IMR-90 (cell line): Measurements from ENCODE around the gene CYB5D1. TPM values are rescaled to one million over a fixed set of nuclear protein-coding genes. Genes with fewer than 3 reads are reported as not detected.

Experiments used
- ATAC-seq: fragments of 200-7000 bp; cut with Tn5 transposase; 2 replicates; pipeline ENCODE4 v1.9.1; 2020; ENCODE audit warnings: low read depth, mild to moderate bottlenecking, moderate library complexity
- BruUV-seq: library from RNA; stranded (reverse); fragments of 400-500 nt; replicated peaks from 2 replicates; lab custom pipeline; 2021; lab: Mats Ljungman, UMichigan
- CTCF ChIA-PET: fragments of 300-600 bp; formaldehyde crosslinking; extraction: SDS; loops from one replicate; lab custom pipeline; 2021; ENCODE audit warnings: antibody characterized with exemption; lab: Yijun Ruan, JAX
- POLR2A ChIA-PET: fragments of 300-600 bp; sonication (Branson Sonifier 250); formaldehyde crosslinking; loops from one replicate; lab custom pipeline; 2022; ENCODE audit warnings: antibody characterized with exemption; ENCODE audit not compliant: unreplicated experiment; lab: Charles Lee
- DNase-seq: peaks from one replicate; pipeline ENCODE4 v3.0.0; 2013
- H2AFZ ChIP-seq: replicated peaks from 2 replicates; pipeline ENCODE3; 2013; ENCODE audit warnings: low read length, mild to moderate bottlenecking; ENCODE audit not compliant: poor library complexity
- H2AK5ac ChIP-seq: 2 replicates; pipeline ENCODE4 v1.6.1; 2013; ENCODE audit warnings: low read depth, low read length, inconsistent platforms
- H2AK9ac ChIP-seq: replicated peaks from 2 replicates; pipeline ENCODE3; 2013; ENCODE audit warnings: mild to moderate bottlenecking, low read depth, low read length, moderate library complexity; ENCODE audit not compliant: poor library complexity
- H2BK120ac ChIP-seq: 2 replicates; pipeline ENCODE4 v1.6.1; 2013; ENCODE audit warnings: low read depth, low read length, inconsistent platforms
- H2BK15ac ChIP-seq: 3 replicates; pipeline ENCODE4 v1.6.1; 2013; ENCODE audit warnings: low read depth, low read length, inconsistent platforms
- H2BK20ac ChIP-seq: 2 replicates; pipeline ENCODE4 v1.6.1; 2013; ENCODE audit warnings: low read depth, mild to moderate bottlenecking, inconsistent platforms, low read length, moderate library complexity
- H2BK5ac ChIP-seq: 2 replicates; pipeline ENCODE4 v1.6.1; 2013; ENCODE audit warnings: mild to moderate bottlenecking, low read depth, low read length, inconsistent platforms; ENCODE audit not compliant: poor library complexity, severe bottlenecking
- H3K14ac ChIP-seq: replicated peaks from 2 replicates; pipeline ENCODE4 v1.6.1; 2013; ENCODE audit warnings: low read depth, low read length, inconsistent platforms
- H3K18ac ChIP-seq: 2 replicates; pipeline ENCODE4 v1.6.1; 2013; ENCODE audit warnings: low read depth, low read length, control low read depth
- H3K23ac ChIP-seq: 2 replicates; pipeline ENCODE4 v1.6.1; 2013; ENCODE audit warnings: low read depth, low read length, inconsistent platforms
- H3K27ac ChIP-seq: 2 replicates; pipeline ENCODE4 v1.5.1; 2013; ENCODE audit warnings: mild to moderate bottlenecking, control low read depth, low read length; ENCODE audit not compliant: insufficient read depth
- H3K27me3 ChIP-seq: 2 replicates; pipeline ENCODE4 v1.6.1; 2013; ENCODE audit warnings: low read length; ENCODE audit not compliant: control insufficient read depth, insufficient read depth
- H3K36me3 ChIP-seq: 2 replicates; pipeline ENCODE4 v1.6.1; 2013; ENCODE audit warnings: low read length, mixed read lengths; ENCODE audit not compliant: control insufficient read depth, insufficient read depth
- H3K4ac ChIP-seq: 2 replicates; pipeline ENCODE4 v1.6.1; 2013; ENCODE audit warnings: low read depth, low read length, inconsistent platforms
- H3K4me1 ChIP-seq: 2 replicates; pipeline ENCODE4 v1.6.1; 2013; ENCODE audit warnings: low read length, mixed read lengths; ENCODE audit not compliant: control insufficient read depth, insufficient read depth
- H3K4me2 ChIP-seq: 2 replicates; pipeline ENCODE4 v1.6.1; 2013; ENCODE audit warnings: low read depth, mild to moderate bottlenecking, control low read depth, low read length, moderate library complexity
- H3K4me3 ChIP-seq: 2 replicates; pipeline ENCODE4 v1.5.1; 2013; ENCODE audit warnings: low read depth, mild to moderate bottlenecking, control low read depth, low read length, moderate library complexity; ENCODE audit not compliant: insufficient read depth
- H3K56ac ChIP-seq: 2 replicates; pipeline ENCODE4 v1.6.1; 2013; ENCODE audit warnings: low read length, inconsistent platforms; ENCODE audit not compliant: insufficient read depth; ENCODE audit errors: extremely low read depth
- H3K79me1 ChIP-seq, 2 experiments: 2 replicates each; pipeline ENCODE4 v1.6.1; 2013; ENCODE audit warnings: low read length in 2 of 2, inconsistent platforms in 1 of 2, low read depth in 1 of 2
- H3K9ac ChIP-seq: 2 replicates; pipeline ENCODE4 v1.6.1; 2013; ENCODE audit warnings: low read depth, low read length, control low read depth
- H3K9me1 ChIP-seq: 2 replicates; pipeline ENCODE4 v1.6.1; 2013; ENCODE audit warnings: low read length, inconsistent platforms; ENCODE audit not compliant: insufficient read depth
- H3K9me3 ChIP-seq: 2 replicates; pipeline ENCODE4 v1.6.1; 2013; ENCODE audit warnings: low read length; ENCODE audit not compliant: control insufficient read depth, insufficient read depth
- H4K20me1 ChIP-seq: 2 replicates; pipeline ENCODE4 v1.6.1; 2013; ENCODE audit warnings: low read length, inconsistent platforms; ENCODE audit not compliant: insufficient read depth
- H4K5ac ChIP-seq: 2 replicates; pipeline ENCODE4 v1.6.1; 2013; ENCODE audit warnings: mild to moderate bottlenecking, low read depth, low read length, control low read depth
- H4K8ac ChIP-seq, 2 experiments: 2 replicates each; pipeline ENCODE4 v1.6.1; 2013; ENCODE audit warnings: low read depth in 2 of 2, low read length in 2 of 2, control low read depth in 1 of 2, inconsistent platforms in 1 of 2
- H4K91ac ChIP-seq: 2 replicates; pipeline ENCODE4 v1.6.1; 2013; ENCODE audit warnings: low read depth, low read length, inconsistent platforms; ENCODE audit not compliant: insufficient read depth
- BHLHE40 ChIP-seq: fragments of 150-350 bp; IDR thresholded peaks from 2 replicates; pipeline ENCODE4 v1.6.1; 2016; ENCODE audit warnings: mild to moderate bottlenecking, low read depth, low read length
- CEBPB ChIP-seq: IDR thresholded peaks from 2 replicates; pipeline ENCODE4 v1.6.1; 2012; ENCODE audit warnings: low read depth, low read length, improper control_type of control experiment
- CHD1 ChIP-seq: IDR thresholded peaks from 2 replicates; pipeline ENCODE4 v1.6.1; 2012; ENCODE audit warnings: low read depth, low read length, improper control_type of control experiment
- FOS ChIP-seq: fragments of 150-350 bp; IDR thresholded peaks from 2 replicates; pipeline ENCODE4 v1.6.1; 2016; ENCODE audit warnings: low read depth, low read length
- MAFK ChIP-seq: IDR thresholded peaks from 2 replicates; pipeline ENCODE4 v1.6.1; 2012; ENCODE audit warnings: low read depth, low read length, improper control_type of control experiment
- MAZ ChIP-seq: IDR thresholded peaks from 2 replicates; pipeline ENCODE4 v1.6.1; 2012; ENCODE audit warnings: low read depth, mild to moderate bottlenecking, low read length, improper control_type of control experiment, moderate library complexity, borderline replicate concordance
- MXI1 ChIP-seq: IDR thresholded peaks from 2 replicates; pipeline ENCODE4 v1.6.1; 2012; ENCODE audit warnings: low read depth, mild to moderate bottlenecking, low read length, moderate library complexity, borderline replicate concordance
- NFE2L2 ChIP-seq: fragments of 150-350 bp; IDR thresholded peaks from 2 replicates; pipeline ENCODE4 v1.6.1; 2016; ENCODE audit warnings: low read depth, mild to moderate bottlenecking, low read length
- POLR2A ChIP-seq: IDR thresholded peaks from 2 replicates; pipeline ENCODE4 v1.6.1; 2012; ENCODE audit warnings: mild to moderate bottlenecking, low read depth, low read length
- RFX5 ChIP-seq: IDR thresholded peaks from 2 replicates; pipeline ENCODE4 v1.8.0; 2012; ENCODE audit warnings: low read depth, mild to moderate bottlenecking, low read length, moderate library complexity
- SMC3 ChIP-seq: fragments of 150-350 bp; IDR thresholded peaks from 2 replicates; pipeline ENCODE4 v1.6.1; 2016; ENCODE audit warnings: low read depth, mild to moderate bottlenecking, antibody characterized with exemption, low read length, moderate library complexity
- USF2 ChIP-seq: fragments of 150-350 bp; IDR thresholded peaks from 2 replicates; pipeline ENCODE4 v1.6.1; 2017; ENCODE audit warnings: mild to moderate bottlenecking, antibody characterized with exemption, low read length, low read depth
- WGBS, 2 experiments: methylation state at CpG; one replicate each; pipeline versions ENCODE4 v1.1.5 to v1.1.7; 2013; ENCODE audit warnings: missing lambda C conversion rate in 2 of 2; ENCODE audit not compliant: insufficient read length in 1 of 2; ENCODE audit errors: extremely low coverage in 2 of 2; 5-methylcytosine and 5-hydroxymethylcytosine counted together
- dilution Hi-C: fragments of 300-500 bp; cut with HindIII; formaldehyde crosslinking; loops from one replicate; pipeline ENCODE4 v1.14.3; 2018; ENCODE audit warnings: low sequenced_read_pairs; ENCODE audit not compliant: unreplicated experiment
- in situ Hi-C: fragments of 300-500 bp; cut with MboI; formaldehyde crosslinking; loops from 3 replicates; pipeline ENCODE4 v1.14.3; 2019; ENCODE audit warnings: low sequenced_read_pairs, inconsistent platforms, mixed read lengths
- intact Hi-C: fragments of 100-400 bp; cut with micrococcal nuclease; formaldehyde crosslinking; loops from 2 replicates; pipeline ENCODE4 v1.10.0; 2022
- polyA plus RNA-seq, 3 experiments: library from polyadenylated mRNA; depleted of rRNA; stranded (reverse); fragments of >200 nt; gene quantifications; 2 replicates each; pipeline ENCODE4 v1.2.3, GENCODE V29; 2012; ENCODE audit warnings: low replicate concordance in 1 of 3
- total RNA-seq: library from RNA; depleted of rRNA; stranded (reverse); fragments of >200 nt; gene quantifications from 2 replicates; pipeline ENCODE4 v1.2.3, GENCODE V29; 2012

The CYB5D1 gene
- total and polyA plus RNA-seq, 2 of the 4 experiments (the other 2 are of a cell fraction) = 8.8 to 10.8 TPM

- no peak overlapping the region for H3K9ac ChIP-seq
- peaks cover 3% of the 10 kb centered on the region for H3K4me1 ChIP-seq
- no TSS peak for BruUV-seq
- no peak overlapping the region for H2AK9ac ChIP-seq
- H2AK5ac ChIP-seq = 0 out of 2 replicates have a peak overlapping the region, but pooled peaks have one; percentile 20
- peaks cover 6% of the 10 kb centered on the region for H3K27me3 ChIP-seq
- in situ Hi-C loops (no loop called here), intact Hi-C loops (no loop called here), dilution Hi-C loops (no loop called here)
- peaks cover 0 to 5% of the 10 kb centered on the region in 2 experiments; a peak in 1 of 4 replicates for H3K79me1 ChIP-seq
- H4K91ac ChIP-seq = no peak overlapping the region
- H4K8ac ChIP-seq = no peak overlapping the region
- POLR2A ChIA-PET = no interaction called here
- H3K4me2 ChIP-seq = no peak overlapping the region
- H2BK15ac ChIP-seq = no peak overlapping the region
- H4K5ac ChIP-seq = no peak overlapping the region
- H3K14ac ChIP-seq = no peak overlapping the region
- TF ChIP-seq MAZ (no peak), RFX5 (no peak), SMC3 (no peak), CEBPB (no peak), MXI1 (no peak), MAFK (no peak), POLR2A (no peak), CHD1 (no peak), FOS (no peak), NFE2L2 (no peak), BHLHE40 (no peak), USF2 (no peak)
- 73% methylated on average over 5 of the region's 8 CpGs; no CpG with 5 or more reads in 1 of the 2 experiments for WGBS, 2 experiments
- H3K9me1 ChIP-seq = no peaks in the 10 kb centered on the region
- H2BK120ac ChIP-seq = no peak overlapping the region
- no peaks in the 10 kb centered on the region for H3K9me3 ChIP-seq
- DNase-seq (no peak), ATAC-seq (no peak)
- no peak overlapping the region for H3K56ac ChIP-seq
- CTCF ChIA-PET = no interaction called here
- peak overlapping the region; percentile 32 for H2AFZ ChIP-seq
- no peak overlapping the region for H2BK20ac ChIP-seq
- no peak overlapping the region for H3K4ac ChIP-seq
- no peak overlapping the region for H3K27ac ChIP-seq
- no peak overlapping the region for H3K18ac ChIP-seq
- H2BK5ac ChIP-seq = no peak overlapping the region
- H3K4me3 ChIP-seq = no peak overlapping the region
- H3K36me3 ChIP-seq = no peaks in the 10 kb centered on the region
- H3K23ac ChIP-seq = no peak overlapping the region
- no peaks in the 10 kb centered on the region for H4K20me1 ChIP-seq
Observed at GRCh38 chr17:7830616-7831015, 27.2 kb upstream of the CYB5D1 start.
